GM18508 (cell line): Measurements from ENCODE around the gene GABRE.

Experiments
- ATAC-seq: cut with Tn5 transposase; IDR thresholded peaks from one replicate; pipeline ENCODE4 v1.9.1; 2021; ENCODE audit warnings: moderate number of reproducible peaks; ENCODE audit not compliant: insufficient read depth, unreplicated experiment

GABRE gene

GRCh38 chrX:151974336-151975227 lies at the start of gene GABRE:
Gene GABRE (minus strand): TSS chrX:151974676. CDS start chrX:151974625, 51 bp downstream.
- ATAC-seq: no peak

- ATAC-seq: no peak
These were observed 46.4 kb upstream of the GABRE start for GRCh38 chrX:152020888-152021287.

GRCh38 chrX:151999813-152000212 lies 25.3 kb upstream of the GABRE start:
- ATAC-seq: no peak

GRCh38 chrX:151997539-151997938 lies 23.1 kb upstream of the GABRE start:
- ATAC-seq: no peak

GRCh38 chrX:151996347-151996746 lies 21.9 kb upstream of the GABRE start:
- ATAC-seq: no peak

GRCh38 chrX:151994476-151994875 lies 20.0 kb upstream of the GABRE start:
- no peak for ATAC-seq

- ATAC-seq: no peak
These were observed 14.3 kb upstream of the GABRE start for GRCh38 chrX:151988706-151989299.

GRCh38 chrX:151987108-151987507 lies 12.6 kb upstream of the GABRE start:
- ATAC-seq: no peak

- no peak for ATAC-seq
These were observed 11.5 kb upstream of the GABRE start for GRCh38 chrX:151985955-151986354.

- ATAC-seq: no peak
These were observed 11.1 kb upstream of the GABRE start for GRCh38 chrX:151985531-151985930.

GRCh38 chrX:151984902-151985301 lies 10.4 kb upstream of the GABRE start:
- ATAC-seq: no peak

- no peak for ATAC-seq
These were observed 9.9 kb upstream of the GABRE start for GRCh38 chrX:151984328-151984727.

GRCh38 chrX:151983186-151983585 lies 8.7 kb upstream of the GABRE start:
- ATAC-seq: no peak

- ATAC-seq: no peak
These were observed 7.7 kb upstream of the GABRE start for GRCh38 chrX:151982222-151982621.

GRCh38 chrX:151981129-151981528 lies 6.7 kb upstream of the GABRE start:
- ATAC-seq: no peak

GRCh38 chrX:151977923-151978322 lies 3.4 kb upstream of the GABRE start:
- ATAC-seq: no peak

- ATAC-seq: no peak
These were observed 2.5 kb upstream of the GABRE start for GRCh38 chrX:151977009-151977408.

- ATAC-seq: no peak
These were observed 1.3 kb upstream of the GABRE start for GRCh38 chrX:151975736-151976275.

- ATAC-seq: no peak
These were observed 735 bp upstream of the GABRE start for GRCh38 chrX:151975228-151975593.

- ATAC-seq: no peak
These were observed 583 bp downstream of the GABRE start for GRCh38 chrX:151973851-151974335.

GRCh38 chrX:151973060-151973661 lies 1.3 kb downstream of the GABRE start:
- no peak for ATAC-seq
